Stomach (tissue), 19 donors: ENCODE data around the gene WNK2. TPM values are rescaled to one million over a fixed set of nuclear protein-coding genes. Genes with fewer than 3 reads are reported as not detected.
A peak's percentile ranks its signal among the peaks of the same experiment; 100 is the strongest.

Source experiments
- DNase-seq, 2 donors: peaks; one replicate each; pipeline versions ENCODE4 v3.0.0 to v3.0.0-alpha.2; 2013 to 2019
- H3K27ac ChIP-seq, 5 donors: fragments of 200-600 bp in 4 of 5; sonication (generic) in 4 of 5; one replicate each; pipeline ENCODE4 v1.5.1; 2013 to 2019; ENCODE audit warnings: mild to moderate bottlenecking in 1 of 5, moderate library complexity in 1 of 5
- H3K27me3 ChIP-seq, 3 donors: fragments of 200-600 bp; sonication (generic); one replicate each; pipeline ENCODE4 v1.5.1; 2017 to 2019; ENCODE audit warnings: mixed run types in 1 of 3
- H3K36me3 ChIP-seq, 4 donors: fragments of 200-600 bp; sonication (generic); 1 replicate in 3 of 4; 2 replicates in 1 of 4; pipeline ENCODE4 v1.5.1; 2016 to 2019
- H3K4me1 ChIP-seq, 4 donors: fragments of 200-600 bp; sonication (generic); one replicate each; pipeline ENCODE4 v1.5.1; 2016 to 2019
- H3K4me3 ChIP-seq, 4 donors: fragments of 200-600 bp; sonication (generic) in 3 of 4; one replicate each; pipeline ENCODE4 v1.5.1; 2016 to 2019; ENCODE audit warnings: mild to moderate bottlenecking in 1 of 4
- H3K9me3 ChIP-seq, 4 donors: fragments of 200-600 bp; sonication (generic); one replicate each; pipeline ENCODE4 v1.5.1; 2016 to 2019
- CTCF ChIP-seq, 7 experiments: fragments of 450-650 bp in 4 of 7; fragments of 200-600 bp in 3 of 7; sonication (generic) in 3 of 7; IDR thresholded peaks; one replicate each; pipeline ENCODE4 v1.5.1; 2016 to 2019; ENCODE audit warnings: antibody characterized with exemption in 7 of 7, control low read depth in 2 of 7, mild to moderate bottlenecking in 1 of 7
- EP300 ChIP-seq: sonication (generic); formaldehyde crosslinking; IDR thresholded peaks from one replicate; pipeline ENCODE4 v1.6.1; 2017; ENCODE audit warnings: antibody characterized with exemption
- POLR2A ChIP-seq, 4 donors: fragments of 450-650 bp; IDR thresholded peaks; one replicate each; pipeline ENCODE4 v1.6.1; 2016; ENCODE audit warnings: antibody characterized with exemption in 4 of 4, control low read depth in 2 of 4, mild to moderate bottlenecking in 1 of 4, moderate library complexity in 1 of 4
- POLR2AphosphoS5 ChIP-seq, 3 donors: sonication (generic); formaldehyde crosslinking; IDR thresholded peaks; one replicate each; pipeline ENCODE4 v1.6.1; 2016; ENCODE audit warnings: antibody characterized with exemption in 3 of 3
- WGBS, 5 donors: extraction: QIAGEN DNeasy Blood & Tissue Kit in 3 of 5; methylation state at CpG; one replicate each; pipeline versions ENCODE4 v1.1.5 to v1.1.7; 2013 to 2018; 5-methylcytosine and 5-hydroxymethylcytosine counted together
- intact Hi-C: fragments of 100-400 bp; cut with DNase I; formaldehyde crosslinking; loops from one replicate; pipeline ENCODE4 v1.15.1; 2023; ENCODE audit warnings: low total_unique reads
- long read RNA-seq, 10 donors: transcript quantifications; one replicate each; lab custom pipeline, GENCODE V29; 2026
- polyA plus RNA-seq, 3 donors: library from polyadenylated mRNA; stranded (reverse); fragments of 200-250 nt; gene quantifications; one replicate each; pipeline ENCODE4 v1.2.3, GENCODE V29; 2013
- total RNA-seq, 5 donors: library from RNA; depleted of rRNA; stranded (reverse); fragments of >200 nt; gene quantifications; one replicate each; pipeline versions ENCODE4 v1.1.0 to v1.2.3, GENCODE V29; 2014 to 2016
- donor health status: healthy with polysubstance abuse.
- donor health status: Bipolar disorder and iron deficiency.
- donor health status: healthy.

The WNK2 gene
- total RNA-seq: 100 to 1,000 TPM in 2 of 5 donors, 10 to 100 TPM in 2, 1 to 10 TPM in 1; 1.2 to 700 (median 33.5) TPM
- polyA plus RNA-seq: 10 to 100 TPM in 1 of 3 donors, 1 to 10 TPM in 2; 2.9 to 13.8 (median 8.8) TPM
- long read RNA-seq, donor 1: 0 reads
- long read RNA-seq, donor 2, partial matches to known transcripts: 0 of 3 reads
- long read RNA-seq, donor 2, other reads (novel, unspliced or antisense): 0 of 3 reads
- long read RNA-seq, donor 3, partial matches to known transcripts: 0 of 1 reads
- long read RNA-seq, donor 3, other reads (novel, unspliced or antisense): 0 of 1 reads
- long read RNA-seq, donor 4: 0 reads
- long read RNA-seq, donor 5: 0 reads
- long read RNA-seq, donor 6, partial matches to known transcripts: 0 of 2 reads
- long read RNA-seq, donor 6, other reads (novel, unspliced or antisense): 0 of 2 reads
- long read RNA-seq, donor 7: 0 reads
- long read RNA-seq, donor 8, partial matches to known transcripts: 0 of 1 reads
- long read RNA-seq, donor 8, other reads (novel, unspliced or antisense): 0 of 1 reads
- long read RNA-seq, donor 9: 0 reads
- long read RNA-seq, donor 10, partial matches to known transcripts: 0 of 2 reads
- long read RNA-seq, donor 10, other reads (novel, unspliced or antisense): 0 of 2 reads

- H3K27ac ChIP-seq: peak within 1 kb of the TSS; percentile 40 to 82 (median 61)
- intact Hi-C loops: no loop called here
- WGBS, 5 donors: 0 to 2% (median 2%) methylated on average over 9 to 81 of the region's 82 CpGs
- H3K27me3 ChIP-seq: peaks cover 0 to 42% (median 9%) of the 10 kb centered on the region in 3 donors
- peak; percentile 65 to 82 for DNase-seq
- peaks cover 42 to 70% (median 63%) of the 10 kb centered on the region in 4 donors for H3K4me1 ChIP-seq
- H3K4me3 ChIP-seq: peak within 1 kb of the TSS; percentile 63 to 71 (median 68)
- no peak for TF ChIP-seq EP300
- no peak for TF ChIP-seq POLR2A (IDR thresholded peaks at IDR 0.05)
- TF ChIP-seq CTCF (IDR thresholded peaks at IDR 0.05): no peak
- no peak for TF ChIP-seq POLR2AphosphoS5 (IDR thresholded peaks at IDR 0.05)
- no peaks in the 10 kb centered on the region for H3K9me3 ChIP-seq
- no peaks in the 10 kb centered on the region for H3K36me3 ChIP-seq
Measured at GRCh38 chr9:93183663-93184431, at the start of gene WNK2. Gene WNK2 (plus strand): TSS chr9:93184139. CDS start chr9:93184930, 791 bp downstream.

- Histone ChIP-seq H3K27ac (peak overlapping the region; percentile 96 to 99 (median 96)), H3K27me3 (no peaks in the 10 kb centered on the region), H3K36me3 (no peaks in the 10 kb centered on the region), H3K4me1 (peaks cover 46 to 66% (median 59%) of the 10 kb centered on the region in 4 donors), H3K4me3 (peak overlapping the region; percentile 67 to 88 (median 82)), H3K9me3 (no peaks in the 10 kb centered on the region)
- TF ChIP-seq POLR2A (IDR thresholded peaks at IDR 0.05) (no peak), CTCF (IDR thresholded peaks at IDR 0.05) (no peak), EP300 (no peak), POLR2AphosphoS5 (IDR thresholded peaks at IDR 0.05) (no peak)
- 68 to 80% (median 76%) methylated on average over 11 to 14 of the region's 14 CpGs for WGBS, 5 donors
- intact Hi-C loops: no loop called here
- no peak for DNase-seq
Measured at GRCh38 chr9:93134740-93135444, 49.0 kb upstream of the WNK2 start.

GRCh38 chr9:93136011-93136440 is 47.9 kb upstream of the WNK2 start:
- H3K4me3 ChIP-seq: peak overlapping the region in 1 of 4 donors; percentile 21
- WGBS, 5 donors: 28 to 42% (median 30%) methylated on average over 10 to 11 of the region's 11 CpGs

More at GRCh38 chr9:93136011-93136440, 47.9 kb upstream of the WNK2 start:
- TF ChIP-seq CTCF (IDR thresholded peaks at IDR 0.05) (no peak), POLR2AphosphoS5 (IDR thresholded peaks at IDR 0.05) (no peak), POLR2A (IDR thresholded peaks at IDR 0.05) (no peak), EP300 (no peak)
- Histone ChIP-seq H3K27me3 (no peaks in the 10 kb centered on the region), H3K36me3 (no peaks in the 10 kb centered on the region), H3K4me1 (peaks cover 35 to 55% (median 48%) of the 10 kb centered on the region in 4 donors), H3K27ac (peak overlapping the region in 4 of 5 donors; percentile 11 to 50 (median 38)), H3K9me3 (no peaks in the 10 kb centered on the region)
- intact Hi-C loops: no loop called here
- peak in 1 of 2 donors; percentile 57 for DNase-seq
